Gastrocnemius medialis (tissue), 4 donors: ENCODE results near the gene SEC16A.

ENCODE experiments used
- POLR2A ChIP-seq, 2 donors: fragments of 450-650 bp; IDR thresholded peaks; one replicate each; pipeline ENCODE4 v1.6.1; 2017; ENCODE audit warnings: antibody characterized with exemption in 2 of 2, mild to moderate bottlenecking in 2 of 2, moderate library complexity in 2 of 2
- TF ChIP-seq, protein P1 (sequence below), 5 experiments: fragments of 450-650 bp in 3 of 5; fragments of 200-600 bp in 2 of 5; sonication (generic) in 2 of 5; IDR thresholded peaks in 4 of 5; conservative IDR thresholded peaks in 1 of 5; 1 replicate in 4 of 5; 2 replicates in 1 of 5; pipeline ENCODE4 v1.5.1; 2016 to 2019; ENCODE audit warnings: antibody characterized with exemption in 5 of 5, mild to moderate bottlenecking in 3 of 5, moderate library complexity in 3 of 5

DNA sequence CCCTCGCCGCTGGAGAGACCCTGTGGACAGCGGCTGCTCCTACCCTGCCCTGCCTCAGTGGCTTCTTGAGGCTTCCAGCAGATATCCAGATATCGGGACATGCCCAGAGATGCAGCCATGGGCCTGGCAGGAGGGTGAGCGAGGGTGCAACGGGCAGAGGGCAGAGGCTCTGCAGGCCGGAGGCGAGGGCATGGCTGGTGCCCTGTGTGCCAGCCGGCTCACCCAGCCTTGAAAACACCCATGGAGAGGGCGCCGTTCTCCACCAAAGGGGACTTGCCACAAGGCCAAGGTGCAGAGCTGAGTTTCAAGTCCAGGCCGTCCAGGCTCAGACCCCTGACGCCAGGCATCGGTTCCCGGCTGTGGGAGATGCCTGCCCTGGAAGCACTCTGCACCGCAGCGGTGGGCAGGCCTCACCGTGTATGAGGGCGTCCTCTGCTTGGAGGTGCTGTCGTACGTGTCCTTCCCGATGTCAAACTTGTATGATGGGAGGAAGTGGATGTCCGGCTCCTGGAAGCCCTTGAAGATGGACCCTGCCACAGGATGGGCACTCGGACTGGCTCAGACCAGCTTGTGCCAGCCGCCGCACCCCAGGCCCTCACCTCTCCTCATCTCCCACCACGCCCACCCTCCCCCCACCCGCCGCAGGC lies 52.1 kb downstream of the SEC16A start:
- TF ChIP-seq, protein P1, sequence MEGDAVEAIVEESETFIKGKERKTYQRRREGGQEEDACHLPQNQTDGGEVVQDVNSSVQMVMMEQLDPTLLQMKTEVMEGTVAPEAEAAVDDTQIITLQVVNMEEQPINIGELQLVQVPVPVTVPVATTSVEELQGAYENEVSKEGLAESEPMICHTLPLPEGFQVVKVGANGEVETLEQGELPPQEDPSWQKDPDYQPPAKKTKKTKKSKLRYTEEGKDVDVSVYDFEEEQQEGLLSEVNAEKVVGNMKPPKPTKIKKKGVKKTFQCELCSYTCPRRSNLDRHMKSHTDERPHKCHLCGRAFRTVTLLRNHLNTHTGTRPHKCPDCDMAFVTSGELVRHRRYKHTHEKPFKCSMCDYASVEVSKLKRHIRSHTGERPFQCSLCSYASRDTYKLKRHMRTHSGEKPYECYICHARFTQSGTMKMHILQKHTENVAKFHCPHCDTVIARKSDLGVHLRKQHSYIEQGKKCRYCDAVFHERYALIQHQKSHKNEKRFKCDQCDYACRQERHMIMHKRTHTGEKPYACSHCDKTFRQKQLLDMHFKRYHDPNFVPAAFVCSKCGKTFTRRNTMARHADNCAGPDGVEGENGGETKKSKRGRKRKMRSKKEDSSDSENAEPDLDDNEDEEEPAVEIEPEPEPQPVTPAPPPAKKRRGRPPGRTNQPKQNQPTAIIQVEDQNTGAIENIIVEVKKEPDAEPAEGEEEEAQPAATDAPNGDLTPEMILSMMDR (IDR thresholded peaks at IDR 0.05 in 4 of 5, conservative IDR thresholded peaks at IDR 0.05 in 1 of 5): no peak
- no peak for TF ChIP-seq POLR2A (IDR thresholded peaks at IDR 0.05)
